Measurements from ENCODE around the gene KREMEN1. TPM values are rescaled to one million over a fixed set of nuclear protein-coding genes. Genes with fewer than 3 reads are reported as not detected.

KREMEN1 gene, protein sequence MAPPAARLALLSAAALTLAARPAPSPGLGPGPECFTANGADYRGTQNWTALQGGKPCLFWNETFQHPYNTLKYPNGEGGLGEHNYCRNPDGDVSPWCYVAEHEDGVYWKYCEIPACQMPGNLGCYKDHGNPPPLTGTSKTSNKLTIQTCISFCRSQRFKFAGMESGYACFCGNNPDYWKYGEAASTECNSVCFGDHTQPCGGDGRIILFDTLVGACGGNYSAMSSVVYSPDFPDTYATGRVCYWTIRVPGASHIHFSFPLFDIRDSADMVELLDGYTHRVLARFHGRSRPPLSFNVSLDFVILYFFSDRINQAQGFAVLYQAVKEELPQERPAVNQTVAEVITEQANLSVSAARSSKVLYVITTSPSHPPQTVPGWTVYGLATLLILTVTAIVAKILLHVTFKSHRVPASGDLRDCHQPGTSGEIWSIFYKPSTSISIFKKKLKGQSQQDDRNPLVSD
- total RNA-seq, result 0.05 and 0.23 TPM in 2 replicates

GRCh38 chr22:29072979-29073617, at the start of gene KREMEN1:
Gene KREMEN1, plus strand, starts transcription at chr22:29073035. Its CDS starts 96 bp downstream, at chr22:29073131.
- intact Hi-C loops (cut with micrococcal nuclease), result loop anchor here (1.0 to 10.0 kb wide), 3 partner anchors 82 to 314 kb away; partner anchors contain the start of genes AP1B1 and ZNRF3

DNA sequence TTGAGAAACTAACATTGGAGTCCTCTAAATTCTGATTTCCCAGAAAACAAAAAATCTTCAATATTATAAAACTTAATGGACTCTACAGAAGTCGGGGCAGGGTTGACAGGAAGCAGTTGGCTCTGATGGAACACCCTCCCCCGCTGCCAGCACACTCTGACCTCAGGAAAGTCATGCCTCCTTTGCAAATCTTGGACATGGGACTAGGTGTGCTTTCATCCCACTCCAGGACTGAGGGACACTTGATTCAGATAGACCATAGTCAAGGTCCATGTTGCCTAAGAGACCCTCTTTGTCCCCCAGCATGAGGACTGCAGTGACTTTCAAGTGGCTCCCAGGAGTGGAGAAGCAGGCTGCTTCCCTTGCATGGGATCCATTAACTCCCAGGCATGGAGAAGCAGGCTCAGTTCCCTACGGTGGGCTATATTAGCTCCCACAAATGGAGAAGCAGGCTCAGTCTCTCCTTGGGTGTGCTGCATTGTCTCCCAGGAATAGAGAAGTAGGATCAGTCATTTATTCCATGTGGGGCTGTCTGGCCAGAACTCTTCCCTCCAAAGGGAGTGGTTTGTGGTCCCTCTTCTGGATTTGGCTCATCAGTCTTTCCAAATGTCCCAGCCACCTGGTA, 49.6 kb upstream of the KREMEN1 start:
- intact Hi-C loops (cut with micrococcal nuclease), result no loop called here

DNA sequence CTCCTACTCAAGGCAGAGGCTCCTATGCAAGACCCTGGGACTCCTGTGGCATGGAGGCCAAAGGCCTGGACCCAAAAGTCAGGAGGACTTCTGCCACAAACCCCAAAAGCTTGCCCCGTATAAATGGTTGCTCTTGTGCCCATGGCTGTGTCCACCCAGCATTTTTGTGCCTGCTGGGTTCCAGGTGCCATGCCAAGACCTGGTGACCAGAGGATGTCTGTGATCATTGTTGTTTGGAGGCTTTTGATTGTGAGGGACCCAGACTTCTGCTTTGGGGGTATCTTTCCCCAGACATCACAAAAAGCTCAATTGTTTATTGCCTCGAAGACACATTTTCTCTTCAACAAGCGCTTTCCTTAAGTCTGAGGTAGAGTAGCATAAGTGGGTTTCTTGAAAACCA, 46.3 kb upstream of the KREMEN1 start:
- intact Hi-C loops (cut with micrococcal nuclease), result no loop called here

- intact Hi-C loops (cut with micrococcal nuclease), result no loop called here
Measured at GRCh38 chr22:29028468-29028867, 44.4 kb upstream of the KREMEN1 start.

GRCh38 chr22:29029202-29030000, 43.4 kb upstream of the KREMEN1 start:
- intact Hi-C loops (cut with micrococcal nuclease), result no loop called here

- intact Hi-C loops (cut with micrococcal nuclease), result no loop called here
Measured at GRCh38 chr22:29030016-29030617, 42.7 kb upstream of the KREMEN1 start.

GRCh38 chr22:29030618-29031226, 42.1 kb upstream of the KREMEN1 start:
- intact Hi-C loops (cut with micrococcal nuclease), result no loop called here

DNA sequence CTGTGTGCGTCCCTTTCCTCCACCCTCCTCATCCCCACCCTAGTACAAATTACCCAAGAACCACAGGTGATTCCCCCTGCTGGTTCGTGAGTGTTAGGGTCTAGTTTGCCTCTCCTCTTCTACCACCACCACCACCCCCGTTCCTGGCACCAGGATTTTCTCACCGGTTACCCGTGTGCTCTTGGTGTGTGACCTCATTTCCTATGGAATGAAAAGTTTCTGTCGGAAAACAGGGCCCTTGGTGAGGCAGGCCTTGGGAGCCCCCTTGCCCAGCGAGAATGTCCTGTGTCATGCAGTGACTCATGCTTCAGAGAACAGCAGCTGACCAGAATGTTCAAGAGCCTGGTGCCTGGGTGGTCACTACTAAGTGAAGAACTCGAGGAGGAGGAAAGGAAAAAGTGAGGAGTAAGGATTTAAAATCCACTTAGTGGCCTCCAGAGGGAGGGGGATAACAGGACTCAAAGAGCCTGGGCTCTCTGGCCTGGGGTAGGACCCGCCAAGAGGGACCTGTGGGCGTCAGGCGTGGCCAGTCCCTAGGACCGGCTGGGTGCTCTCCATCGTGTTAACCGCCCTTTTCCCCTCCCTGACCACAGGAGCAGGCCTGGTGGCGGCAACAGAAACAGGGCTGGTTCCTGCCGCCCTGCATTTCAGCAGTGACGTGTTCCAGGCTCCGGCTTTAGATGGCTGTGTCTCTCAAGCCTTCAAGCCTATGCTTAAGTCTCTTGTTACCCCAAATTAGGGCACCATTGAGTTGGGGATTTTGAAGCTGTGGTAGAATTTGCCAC, 41.4 kb upstream of the KREMEN1 start:
- intact Hi-C loops (cut with micrococcal nuclease), result no loop called here

GRCh38 chr22:29032014-29032475, 40.8 kb upstream of the KREMEN1 start:
- intact Hi-C loops (cut with micrococcal nuclease), result no loop called here

GRCh38 chr22:29032584-29032983, 40.3 kb upstream of the KREMEN1 start:
- intact Hi-C loops (cut with micrococcal nuclease), result no loop called here

DNA sequence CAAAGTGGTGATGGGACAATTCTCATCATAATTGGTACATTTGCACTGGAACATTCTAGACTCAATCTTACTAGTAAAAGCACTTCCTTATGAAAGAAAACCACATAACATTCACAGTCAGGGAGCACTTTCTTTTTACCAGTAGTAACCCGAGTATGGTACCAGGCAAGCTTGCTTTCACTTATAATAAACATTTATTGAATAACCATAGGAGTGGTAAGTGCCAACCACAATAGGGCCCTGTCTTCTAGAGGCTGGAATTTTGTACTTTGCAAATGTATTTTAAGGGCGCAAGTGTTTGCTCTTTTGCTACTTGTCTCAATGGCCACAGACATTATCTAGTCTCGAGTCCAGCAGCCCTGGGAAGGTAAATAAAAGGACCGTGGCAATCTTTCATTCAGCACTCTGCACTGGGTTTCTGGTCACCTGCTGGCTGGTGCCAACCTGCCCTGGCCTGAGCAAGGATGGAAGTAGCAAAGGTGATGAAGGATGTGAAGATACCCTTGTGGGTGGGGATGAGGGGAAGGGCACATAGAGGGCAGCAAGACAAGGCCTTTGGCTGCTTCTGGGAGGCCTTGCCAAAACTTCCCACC, 35.4 kb upstream of the KREMEN1 start:
- intact Hi-C loops (cut with micrococcal nuclease), result no loop called here

DNA sequence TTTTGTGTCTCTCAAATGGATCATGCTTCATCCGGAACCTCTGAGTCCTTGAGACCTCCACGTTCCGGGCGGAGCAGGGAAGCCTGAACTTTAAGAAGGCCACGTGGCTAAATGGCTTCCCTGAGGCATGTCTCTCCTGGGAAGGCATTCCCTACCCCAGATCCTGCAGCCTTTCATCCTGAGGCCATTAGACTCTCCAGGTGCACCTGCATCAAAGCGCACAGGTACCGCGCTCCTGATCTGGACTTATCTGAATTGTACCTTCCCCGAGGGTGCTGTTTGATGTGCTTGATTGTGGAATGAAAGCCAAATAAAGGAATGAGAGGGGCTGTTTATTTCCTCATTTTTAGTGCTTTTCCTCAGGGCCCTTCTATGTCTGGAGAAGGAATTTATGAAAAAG, 33.7 kb upstream of the KREMEN1 start:
- intact Hi-C loops (cut with micrococcal nuclease), result no loop called here

DNA sequence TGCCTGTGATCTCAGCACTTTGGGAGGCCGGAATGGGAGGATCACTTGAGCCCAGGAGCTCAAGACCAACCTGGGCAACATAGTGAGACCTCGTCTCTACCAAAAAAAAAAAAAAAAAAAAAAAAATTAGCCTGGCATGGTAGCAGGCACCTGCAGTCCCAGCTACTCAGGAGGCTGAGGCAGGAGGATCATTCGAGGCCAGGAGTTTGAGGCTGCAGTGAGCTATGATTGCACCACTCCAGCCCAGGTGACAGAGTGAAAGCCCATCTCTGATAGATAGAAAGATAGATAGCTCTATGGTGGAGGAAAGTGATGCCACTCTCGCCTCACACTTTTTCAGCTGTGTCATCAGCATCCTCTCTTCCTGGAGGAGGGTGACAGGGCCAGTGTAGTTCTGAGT, 33.2 kb upstream of the KREMEN1 start:
- intact Hi-C loops (cut with micrococcal nuclease), result loop anchor here (1.0 kb wide), 2 partner anchors 184 to 439 kb away; no protein-coding TSS in a partner anchor

DNA sequence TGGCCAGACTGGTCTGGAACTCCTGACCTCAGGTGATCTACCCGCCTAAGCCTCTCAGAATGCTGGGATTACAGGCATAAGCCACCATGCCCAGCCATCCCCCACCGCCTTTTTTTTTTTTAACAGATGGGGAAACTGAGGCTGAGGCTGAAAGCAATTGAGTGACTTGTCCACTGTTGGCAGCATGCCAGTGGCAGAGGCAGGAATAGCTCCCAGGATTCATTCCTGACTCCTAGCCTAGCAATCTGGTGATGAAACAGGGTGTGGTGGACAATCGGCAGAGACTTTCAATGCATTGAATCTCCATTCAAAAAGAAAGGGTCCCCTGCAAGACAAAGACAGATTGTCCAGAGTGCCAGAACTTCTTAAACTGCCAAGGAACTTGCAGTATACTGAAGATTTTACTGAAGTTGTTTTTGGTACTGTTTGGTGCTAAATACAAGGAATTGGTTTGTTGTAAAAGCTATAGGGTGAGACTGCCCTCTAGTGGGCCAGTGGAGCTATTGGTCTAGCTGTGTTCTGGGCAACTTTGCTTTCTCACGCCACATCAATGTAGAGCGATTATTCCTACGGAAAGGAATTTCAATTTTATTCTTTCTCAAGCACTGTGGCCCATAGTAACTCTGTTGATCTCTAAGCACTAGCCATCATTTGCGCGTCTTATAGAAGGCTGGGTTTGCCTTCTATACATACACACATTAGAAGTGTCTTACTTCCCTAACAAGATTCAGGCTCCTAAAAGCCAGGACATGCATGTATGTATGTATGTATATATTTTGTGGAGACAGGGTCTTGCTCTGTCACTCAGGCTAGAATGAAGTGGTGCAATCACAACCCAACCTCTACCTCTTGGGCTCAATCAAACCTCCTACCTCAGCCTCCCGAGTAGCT, 32.2 kb upstream of the KREMEN1 start:
- intact Hi-C loops (cut with micrococcal nuclease), result loop anchor here (1.0 kb wide), 2 partner anchors 185 to 440 kb away; no protein-coding TSS in a partner anchor

DNA sequence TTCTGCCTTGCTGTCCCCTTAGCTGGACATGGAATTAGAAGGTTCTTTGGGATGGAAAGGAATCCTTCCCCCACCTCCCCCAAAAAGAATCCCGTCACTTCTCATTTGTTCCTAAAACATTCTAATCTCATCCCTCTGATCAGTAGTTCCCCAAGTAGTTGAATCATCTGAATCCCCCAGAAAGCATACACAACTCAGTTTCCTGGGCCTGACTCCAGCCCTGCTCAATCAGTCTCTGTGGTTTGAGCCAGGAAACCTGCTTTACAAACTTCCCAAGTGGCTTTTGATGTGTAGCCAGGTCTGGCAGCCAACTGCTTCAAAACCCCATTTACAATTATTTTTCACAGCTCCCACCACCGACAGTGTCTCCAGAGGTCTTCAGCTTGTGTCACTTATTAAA, 31.4 kb upstream of the KREMEN1 start:
- intact Hi-C loops (cut with micrococcal nuclease), result no loop called here

GRCh38 chr22:29043906-29044575, 28.8 kb upstream of the KREMEN1 start:
- intact Hi-C loops (cut with micrococcal nuclease), result no loop called here

DNA sequence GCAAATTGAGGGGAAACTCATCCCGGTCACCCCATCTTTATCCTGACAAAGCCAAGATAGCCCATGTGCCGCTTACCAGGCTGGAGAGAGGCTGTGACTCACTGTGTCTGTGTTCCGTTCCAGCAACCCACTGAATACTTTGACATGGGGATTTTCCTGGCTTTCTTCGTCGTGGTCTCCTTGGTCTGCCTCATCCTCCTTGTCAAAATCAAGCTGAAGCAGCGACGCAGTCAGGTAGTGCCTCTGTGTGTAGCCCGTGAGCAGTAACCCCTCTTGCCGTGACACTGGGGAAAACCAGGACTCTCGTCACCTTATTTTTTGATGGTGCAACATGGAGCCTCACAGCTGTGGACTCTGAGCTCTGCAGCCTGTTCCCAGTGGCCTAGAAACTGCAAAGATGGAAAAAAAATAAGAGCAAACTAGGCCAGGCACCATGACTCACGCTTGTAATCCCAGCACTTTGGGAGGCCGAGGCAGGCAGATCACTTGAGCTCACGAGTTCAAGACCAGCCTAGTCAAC, 28.1 kb upstream of the KREMEN1 start:
- intact Hi-C loops (cut with micrococcal nuclease), result no loop called here

Data from T-helper 2 cell treated with Interferon-gamma antibody and Interleukin-4, amounts not matched to agents 100 ng/mL and 5 ng/mL, for 36 hours (primary cell).